ENCODE measurements around the gene STIP1.
"Not testable (repeated sequence)": the region's sequence is repeated elsewhere in the genome, so short reads cannot be mapped to it uniquely, and the experiment has no call there.

Gene STIP1

GRCh38 chr11:64161037-64161436 is 24.9 kb upstream of the STIP1 start:
- DNase-seq: no peak

DNA sequence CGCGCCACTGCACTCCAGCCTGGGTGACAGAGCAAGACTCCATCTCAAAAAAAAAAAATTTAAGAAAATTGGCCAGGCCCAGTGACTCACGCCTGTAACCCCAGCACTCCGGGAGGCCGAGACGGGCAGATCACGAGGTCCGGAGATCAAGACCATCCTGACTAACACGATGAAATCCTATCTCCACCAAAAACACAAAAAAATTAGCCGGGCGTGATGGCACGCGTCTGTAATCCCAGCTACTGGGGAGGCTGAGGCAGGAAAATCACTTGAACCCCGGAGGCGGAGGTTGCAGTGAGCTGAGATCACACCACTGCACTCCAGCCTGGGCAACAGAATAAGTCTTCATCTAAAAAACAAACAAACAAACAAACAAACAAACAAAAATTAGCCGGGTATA is 23.2 kb upstream of the STIP1 start:
- not testable (repeated sequence) for DNase-seq

- DNase-seq: no peak
Measured at GRCh38 chr11:64163951-64164350, 22.0 kb upstream of the STIP1 start.

GRCh38 chr11:64164392-64165312 is 21.3 kb upstream of the STIP1 start:
- no peak for DNase-seq

GRCh38 chr11:64165481-64165841 is 20.5 kb upstream of the STIP1 start:
- DNase-seq: peak in 1 of 2 donors; percentile 21

DNA sequence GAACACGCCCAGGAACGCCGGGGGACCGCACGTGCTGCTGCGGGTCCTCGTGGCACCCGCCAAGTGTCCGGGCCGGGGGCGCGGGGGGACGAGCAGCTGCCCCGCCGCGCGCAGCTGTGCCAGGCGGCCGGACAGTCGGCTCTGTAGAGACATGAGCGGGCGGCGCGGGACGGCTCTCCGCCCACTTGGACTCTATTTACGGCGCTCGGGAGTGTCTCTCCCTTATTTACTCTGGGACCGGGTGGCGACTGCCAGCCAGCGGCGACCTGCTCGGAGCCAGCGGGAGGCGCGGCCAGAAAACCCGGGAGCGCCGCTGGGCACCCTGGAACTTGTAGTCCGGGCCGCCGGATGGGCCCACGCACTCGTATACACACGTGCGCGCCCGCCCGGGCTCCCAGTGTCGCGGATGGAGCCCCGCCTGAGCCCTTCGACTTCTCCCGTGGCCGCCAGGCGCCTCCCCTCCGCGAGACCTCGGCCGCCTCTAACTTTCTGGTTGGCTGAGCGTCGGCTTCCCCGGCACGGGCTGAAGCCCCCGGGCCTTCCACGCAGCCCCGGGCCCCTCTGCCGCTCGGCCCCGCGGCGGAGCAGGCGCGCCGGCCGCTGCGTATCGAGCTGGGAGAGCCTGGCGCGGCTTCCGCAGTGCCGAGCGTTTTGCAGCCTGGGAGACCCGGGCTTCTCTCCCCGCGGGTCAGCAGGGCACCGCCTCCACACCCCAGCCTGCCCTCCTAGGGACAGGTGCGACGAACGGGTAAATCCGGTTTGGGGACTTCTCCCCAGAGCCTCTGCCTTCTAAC is 19.9 kb upstream of the STIP1 start, which contains the start of gene MACROD1:
TSS of gene MACROD1 (minus strand) at position 272 of the 794 bp plus-strand sequence. CDS start at position 153, 119 bp downstream.
- DNase-seq: peak; percentile 82 to 85

DNA sequence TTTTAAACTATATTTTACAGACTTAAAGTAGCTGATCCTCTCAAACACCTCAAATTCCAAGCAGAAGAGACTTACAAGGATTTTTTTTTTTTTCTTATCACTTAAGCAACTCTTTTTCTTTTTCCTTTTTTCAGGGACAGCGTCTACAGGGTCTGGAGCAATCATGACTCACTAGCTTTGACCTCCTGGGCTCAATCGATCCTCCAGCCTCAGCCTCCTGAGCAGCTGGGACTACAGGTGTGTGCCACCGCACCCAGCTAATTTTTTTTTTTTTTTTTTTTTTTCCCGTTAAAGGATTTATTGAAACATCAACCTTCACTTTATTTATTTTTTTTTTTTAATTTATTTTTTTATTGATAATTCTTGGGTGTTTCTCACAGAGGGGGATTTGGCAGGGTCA is 15.6 kb upstream of the STIP1 start:
- no peak for DNase-seq

DNA sequence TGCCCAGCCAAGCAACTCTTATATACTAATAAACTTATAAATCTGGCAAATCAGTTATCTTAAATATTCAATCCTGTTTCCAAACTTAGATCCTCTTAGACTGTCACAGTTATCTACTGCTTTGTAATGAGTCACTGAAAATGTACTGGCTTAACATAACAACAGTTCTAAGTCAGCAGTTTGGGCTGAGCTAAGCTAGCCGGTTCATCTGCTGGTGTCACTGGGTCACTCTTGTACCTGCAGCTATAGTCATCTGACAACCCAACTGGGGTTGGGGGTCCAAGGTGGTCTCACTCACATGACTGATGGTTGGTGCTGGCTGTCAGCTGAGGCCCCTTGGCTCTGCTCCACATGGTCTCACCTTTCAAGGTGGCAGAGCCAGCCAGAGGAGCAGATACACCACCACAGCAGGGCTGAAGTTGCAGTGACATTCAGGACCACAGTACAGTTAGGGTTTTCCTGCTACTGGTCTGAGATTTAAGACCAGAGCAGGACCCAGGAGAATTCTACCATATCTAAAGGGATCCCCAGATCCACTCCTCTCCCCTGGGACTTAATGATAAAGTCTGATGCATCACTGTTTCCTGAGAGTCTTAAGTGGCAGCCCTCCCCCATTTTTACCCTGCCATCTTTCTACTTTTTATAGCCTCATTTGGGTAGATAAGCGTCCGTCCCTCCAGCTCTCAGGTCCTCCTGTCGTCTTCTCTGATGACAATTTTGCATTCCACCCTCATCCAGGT is 12.2 kb upstream of the STIP1 start:
- no peak for DNase-seq

DNA sequence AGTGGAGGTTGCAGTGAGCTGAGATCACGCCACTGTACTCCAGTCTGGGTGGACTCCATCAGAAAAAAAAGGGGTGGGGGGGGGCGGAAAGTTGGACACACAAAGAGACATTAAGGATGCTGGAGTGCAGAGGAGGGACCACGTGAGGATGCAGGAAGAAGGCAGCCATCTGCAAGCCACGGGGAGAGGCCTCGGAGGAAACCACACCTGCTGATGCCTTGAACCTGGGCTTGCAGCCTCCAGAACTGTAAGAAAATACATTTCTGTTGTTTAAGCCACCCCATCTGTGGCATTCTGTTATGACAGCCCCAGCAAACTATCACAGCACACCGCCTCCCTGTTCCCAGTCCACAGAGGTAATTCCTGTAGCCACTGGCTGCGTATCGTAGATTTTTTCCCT is 9.2 kb upstream of the STIP1 start:
- DNase-seq: no peak

GRCh38 chr11:64178203-64178602 is 7.8 kb upstream of the STIP1 start:
- DNase-seq: no peak

DNA sequence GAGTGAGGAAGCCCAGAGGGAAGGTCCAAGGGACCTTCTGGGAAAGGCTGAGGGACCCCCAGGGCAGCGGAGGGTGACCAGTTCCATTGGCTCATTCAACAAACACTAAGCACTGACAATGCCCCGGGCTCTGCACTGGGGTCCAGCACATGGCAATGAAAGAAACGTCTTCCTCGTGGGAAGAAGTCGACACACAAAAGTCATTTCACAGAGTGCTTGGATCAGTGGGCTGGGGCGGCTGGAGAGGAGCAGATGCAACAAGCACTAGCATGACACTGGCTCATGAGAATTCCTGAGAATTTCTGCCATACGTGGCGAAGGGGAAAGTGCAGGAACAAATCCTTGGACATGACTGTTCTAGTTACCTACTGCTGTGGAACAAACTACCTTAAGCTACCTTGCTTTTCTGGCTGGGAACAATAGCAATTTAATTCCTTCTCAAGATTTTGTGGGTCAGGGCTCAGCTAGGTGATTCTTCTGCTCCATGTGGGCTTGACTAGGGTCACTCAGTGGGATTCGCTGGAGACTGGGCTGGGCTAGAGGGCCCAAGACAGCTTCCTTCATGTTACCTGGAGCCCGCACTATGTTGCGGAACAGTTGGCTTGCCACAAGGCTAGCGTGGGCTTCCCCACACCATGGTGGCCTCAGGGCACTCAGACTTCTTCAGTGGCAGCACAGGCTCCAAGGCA is 6.9 kb upstream of the STIP1 start:
- no peak for DNase-seq

DNA sequence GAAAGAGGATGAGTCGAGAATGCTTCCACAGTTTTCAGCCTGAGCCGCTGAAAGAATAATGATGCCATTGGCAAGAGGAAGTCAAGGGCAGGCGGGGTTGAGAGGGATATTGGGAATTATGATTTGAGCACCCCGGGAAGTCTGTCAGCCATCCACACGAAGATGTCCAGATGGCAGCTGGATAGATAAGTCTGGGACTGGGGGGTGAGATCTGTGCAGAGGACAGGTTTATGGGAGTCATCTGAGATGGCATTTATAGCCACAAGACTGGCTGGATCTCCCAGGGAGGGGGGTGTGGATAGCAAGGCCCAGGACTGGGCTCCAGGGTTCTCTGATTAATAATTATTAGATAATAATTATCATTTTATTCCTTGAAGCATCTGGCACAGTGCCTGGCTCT is 5.1 kb upstream of the STIP1 start:
- DNase-seq: no peak

- peak; percentile 21 to 27 for DNase-seq
Measured at GRCh38 chr11:64181506-64182411, 4.2 kb upstream of the STIP1 start.

DNA sequence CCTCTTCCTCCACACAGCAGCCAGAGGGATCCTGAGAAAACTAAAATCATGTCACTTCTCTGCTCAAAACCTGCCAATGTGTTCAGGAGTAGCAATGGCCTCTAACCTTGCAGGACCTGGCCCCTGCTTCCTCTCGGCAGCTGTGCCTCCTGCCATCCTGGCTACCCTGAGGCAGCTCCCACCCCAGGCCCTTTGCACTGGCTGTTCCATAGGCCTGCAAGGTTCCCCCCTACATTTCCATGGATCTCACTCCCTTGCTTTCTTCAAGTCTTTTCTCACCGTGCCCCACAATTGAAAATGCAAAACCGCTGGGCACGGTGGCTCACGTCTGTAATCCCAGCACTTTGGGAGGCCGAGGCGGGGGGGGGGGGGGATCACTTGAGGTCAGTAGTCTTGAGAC is 2.1 kb upstream of the STIP1 start:
- no peak for DNase-seq

GRCh38 chr11:64185175-64185692 is 737 bp upstream of the STIP1 start:
- no peak for DNase-seq

GRCh38 chr11:64186492-64187165 is 658 bp downstream of the STIP1 start:
- DNase-seq: peak; percentile 34 to 40

GRCh38 chr11:64192434-64192833 is 6.5 kb downstream of the STIP1 start:
- no peak for DNase-seq

DNA sequence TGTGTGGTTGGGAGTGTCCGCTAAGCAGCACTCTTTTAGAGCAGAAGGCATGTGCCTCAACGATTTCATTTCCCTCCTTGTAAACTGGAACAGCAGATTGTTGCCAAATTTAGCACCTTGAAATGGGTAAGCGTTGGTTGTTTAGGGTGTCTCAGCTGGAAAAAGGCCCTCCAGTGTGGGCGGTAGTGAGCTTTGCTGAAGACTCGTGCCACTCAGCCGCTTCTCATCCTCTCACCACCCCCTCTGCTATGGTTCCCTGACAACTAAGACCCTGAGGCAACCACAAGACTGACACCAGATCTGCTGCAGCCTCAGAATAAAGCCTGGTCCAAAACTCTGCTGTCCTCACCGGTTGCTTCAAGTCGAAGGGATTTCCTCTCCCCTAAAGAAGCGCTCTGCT is 10.7 kb downstream of the STIP1 start:
- DNase-seq: no peak

DNA sequence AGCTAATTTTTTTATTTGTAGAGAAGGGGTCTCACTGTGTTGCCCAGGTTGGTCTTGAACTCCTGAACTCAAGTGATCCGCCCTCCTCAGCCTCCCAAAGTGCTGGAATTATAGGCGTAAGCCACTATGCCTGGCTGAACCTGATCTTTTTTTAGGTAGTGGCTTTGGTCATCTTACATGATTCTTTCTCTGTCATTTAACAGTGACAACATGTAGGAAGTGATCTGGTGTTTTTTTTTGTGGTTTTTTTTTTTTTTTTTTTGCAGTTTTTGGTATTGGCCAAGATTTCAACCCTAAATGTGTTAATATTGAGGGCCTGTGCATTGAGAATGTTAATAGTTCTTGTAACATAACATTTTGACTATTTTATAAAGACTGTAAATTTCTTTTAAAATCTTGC is 12.5 kb downstream of the STIP1 start:
- no peak for DNase-seq

- no peak for DNase-seq
Measured at GRCh38 chr11:64201543-64201942, 15.6 kb downstream of the STIP1 start.

DNA sequence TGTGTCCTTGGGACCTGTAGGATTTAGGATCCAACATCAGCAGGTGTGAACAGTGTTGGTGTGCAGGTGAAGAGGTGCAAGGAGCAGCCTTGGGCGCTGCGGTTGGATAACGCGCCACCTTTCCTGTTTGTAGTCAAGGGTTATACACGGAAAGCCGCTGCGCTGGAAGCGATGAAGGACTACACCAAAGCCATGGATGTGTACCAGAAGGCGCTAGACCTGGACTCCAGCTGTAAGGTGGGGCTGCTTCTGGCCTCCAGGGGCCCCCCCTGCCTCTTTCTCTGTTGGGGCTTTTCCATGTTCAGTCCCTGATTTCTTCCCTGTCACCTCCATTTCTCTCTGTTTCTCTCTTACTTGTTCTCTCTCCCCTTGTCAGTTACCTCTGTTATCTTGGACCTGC is 17.0 kb downstream of the STIP1 start:
- DNase-seq: no peak
